ENCODE results near the gene SLIT1. TPM values are rescaled to one million over a fixed set of nuclear protein-coding genes. Genes with fewer than 3 reads are reported as not detected.

SLIT1 gene
- total RNA-seq, 1 donor from 2014 or later = 0.49 TPM

GRCh38 chr10:97109547-97109946 is 76.2 kb downstream of the SLIT1 start:
- no peak for DNase-seq (ENCODE audit: extremely low spot score in 2 of 2)
- intact Hi-C loops (cut with DNase I) = no loop called here
- TF ChIP-seq POLR2A (IDR thresholded peaks at IDR 0.05) = no peak
- TF ChIP-seq POLR2AphosphoS5 (IDR thresholded peaks at IDR 0.05; ENCODE audit: insufficient read depth in 1 of 2, low read depth in 1 of 2) = no peak
- TF ChIP-seq CTCF (IDR thresholded peaks at IDR 0.05) = no peak
- no peaks in the 10 kb centered on the region for H3K4me1 ChIP-seq
- no peaks in the 10 kb centered on the region for H3K36me3 ChIP-seq
- no peaks in the 10 kb centered on the region for H3K27me3 ChIP-seq
- no peaks in the 10 kb centered on the region for H3K9me3 ChIP-seq
- H3K4me3 ChIP-seq = no peak overlapping the region
- H3K27ac ChIP-seq = no peak overlapping the region

- TF ChIP-seq POLR2A (IDR thresholded peaks at IDR 0.05) = no peak
- Histone ChIP-seq H3K36me3 (no peaks in the 10 kb centered on the region), H3K4me3 (no peak overlapping the region), H3K9me3 (no peaks in the 10 kb centered on the region), H3K27ac (no peak overlapping the region), H3K4me1 (no peaks in the 10 kb centered on the region), H3K27me3 (no peaks in the 10 kb centered on the region)
- DNase-seq (ENCODE audit: extremely low spot score in 2 of 2) = no peak
- intact Hi-C loops (cut with DNase I) = no loop called here
Observed at GRCh38 chr10:97107551-97107950, 78.2 kb downstream of the SLIT1 start.

GRCh38 chr10:97106207-97106606 is 79.6 kb downstream of the SLIT1 start:
- TF ChIP-seq POLR2A (IDR thresholded peaks at IDR 0.05) (no peak), POLR2AphosphoS5 (IDR thresholded peaks at IDR 0.05; ENCODE audit: insufficient read depth in 1 of 2, low read depth in 1 of 2) (no peak), CTCF (IDR thresholded peaks at IDR 0.05) (no peak)
- Histone ChIP-seq H3K27me3 (no peaks in the 10 kb centered on the region), H3K4me1 (no peaks in the 10 kb centered on the region), H3K9me3 (no peaks in the 10 kb centered on the region), H3K4me3 (no peak overlapping the region), H3K36me3 (no peaks in the 10 kb centered on the region), H3K27ac (no peak overlapping the region)
- intact Hi-C loops (cut with DNase I) = no loop called here
- no peak for DNase-seq (ENCODE audit: extremely low spot score in 2 of 2)

- Histone ChIP-seq H3K4me1 (no peaks in the 10 kb centered on the region), H3K9me3 (no peaks in the 10 kb centered on the region), H3K4me3 (no peak overlapping the region), H3K27me3 (no peaks in the 10 kb centered on the region), H3K36me3 (no peaks in the 10 kb centered on the region), H3K27ac (no peak overlapping the region)
- no peak for DNase-seq (ENCODE audit: extremely low spot score in 2 of 2)
- TF ChIP-seq POLR2A (IDR thresholded peaks at IDR 0.05) (no peak), CTCF (IDR thresholded peaks at IDR 0.05) (no peak), POLR2AphosphoS5 (IDR thresholded peaks at IDR 0.05; ENCODE audit: insufficient read depth in 1 of 2, low read depth in 1 of 2) (no peak)
- intact Hi-C loops (cut with DNase I) = no loop called here
Observed at GRCh38 chr10:97105303-97105702, 80.5 kb downstream of the SLIT1 start.

- Histone ChIP-seq H3K4me1 (no peaks in the 10 kb centered on the region), H3K36me3 (no peaks in the 10 kb centered on the region), H3K4me3 (no peak overlapping the region), H3K27ac (no peak overlapping the region), H3K27me3 (no peaks in the 10 kb centered on the region), H3K9me3 (no peaks in the 10 kb centered on the region)
- intact Hi-C loops (cut with DNase I) = no loop called here
- no peak for DNase-seq (ENCODE audit: extremely low spot score in 2 of 2)
- TF ChIP-seq POLR2AphosphoS5 (IDR thresholded peaks at IDR 0.05; ENCODE audit: insufficient read depth in 1 of 2, low read depth in 1 of 2) (no peak), CTCF (IDR thresholded peaks at IDR 0.05) (no peak), POLR2A (IDR thresholded peaks at IDR 0.05) (no peak)
Observed at GRCh38 chr10:97103316-97104080, 82.3 kb downstream of the SLIT1 start.
